ENCODE results near the gene SIGLEC6.

The SIGLEC6 gene

DNA sequence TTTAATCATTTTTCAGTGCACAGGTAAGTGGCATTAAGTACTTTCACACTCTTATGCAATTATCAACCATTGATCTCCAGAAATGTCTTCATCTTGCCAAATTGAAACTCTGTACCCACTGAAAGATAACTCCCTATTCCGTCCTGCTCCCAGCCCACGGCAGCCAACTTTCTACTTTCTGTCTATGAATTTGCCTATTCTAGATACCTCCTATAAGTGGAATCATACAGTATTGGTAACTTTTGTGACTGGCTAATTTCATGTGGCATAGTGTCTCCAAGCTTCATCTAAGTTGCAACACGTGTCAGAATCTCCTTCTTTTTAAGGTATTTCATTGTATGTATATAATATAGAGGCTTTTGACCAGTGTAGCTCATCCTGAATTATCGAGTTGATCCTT is 58.9 kb downstream of the SIGLEC6 start:
- DNase-seq, result no peak

DNA sequence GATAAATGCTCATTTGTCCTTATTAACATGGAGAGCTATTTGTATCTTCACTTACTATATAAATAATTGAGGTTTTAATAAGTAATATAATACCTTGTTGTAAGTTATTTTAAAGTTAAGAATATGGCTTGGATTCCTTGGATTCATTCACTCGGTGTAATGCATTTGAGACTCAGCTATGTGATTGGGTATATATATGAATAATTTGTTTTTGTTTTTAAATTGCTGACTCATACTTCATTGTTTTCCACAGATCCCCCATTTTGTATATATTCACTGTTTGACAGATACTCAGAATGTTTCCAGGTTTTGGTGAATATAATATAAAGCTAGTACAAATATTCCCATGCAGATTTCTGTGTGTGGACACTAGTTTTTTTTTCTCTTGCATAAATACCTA is 59.9 kb downstream of the SIGLEC6 start:
- no peak for DNase-seq

DNA sequence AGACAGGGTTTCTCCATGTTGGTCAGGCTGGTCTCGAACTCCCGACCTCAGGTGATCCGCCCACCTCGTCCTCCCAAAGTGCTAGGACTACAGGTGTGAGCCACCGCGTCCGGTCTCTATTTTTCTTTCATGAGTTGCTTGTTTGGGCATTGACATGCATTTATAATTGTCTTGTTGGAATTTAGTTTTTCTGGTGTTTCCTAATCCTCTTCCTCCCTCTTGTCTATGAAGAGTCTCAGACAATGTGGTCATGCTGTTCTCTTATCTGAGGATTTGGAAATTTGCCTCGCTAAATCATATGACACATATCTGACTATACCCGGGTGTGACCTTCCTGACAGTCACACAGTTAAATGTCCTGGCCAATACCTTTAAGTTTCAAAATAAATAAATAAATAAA is 60.5 kb downstream of the SIGLEC6 start:
- DNase-seq, result no peak

DNA sequence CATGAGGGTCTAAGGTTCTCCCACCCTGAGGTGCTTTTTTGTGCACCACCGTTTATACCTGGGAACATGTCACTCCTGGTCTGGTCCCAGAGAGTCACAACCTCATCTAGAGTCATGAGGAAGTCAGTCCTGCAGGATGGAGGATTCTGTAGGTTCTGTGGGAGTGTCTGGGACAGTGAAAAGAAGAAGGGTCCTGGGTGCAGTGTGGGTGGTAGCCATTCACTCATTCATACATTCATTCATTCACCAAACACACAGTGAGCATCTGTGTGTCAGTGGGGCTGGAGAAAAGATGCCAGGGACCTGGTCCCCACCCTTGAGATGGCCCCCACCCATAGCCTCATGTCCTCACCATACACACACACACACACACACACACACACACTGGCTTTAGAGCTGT is 61.8 kb downstream of the SIGLEC6 start:
- DNase-seq, result no peak

DNA sequence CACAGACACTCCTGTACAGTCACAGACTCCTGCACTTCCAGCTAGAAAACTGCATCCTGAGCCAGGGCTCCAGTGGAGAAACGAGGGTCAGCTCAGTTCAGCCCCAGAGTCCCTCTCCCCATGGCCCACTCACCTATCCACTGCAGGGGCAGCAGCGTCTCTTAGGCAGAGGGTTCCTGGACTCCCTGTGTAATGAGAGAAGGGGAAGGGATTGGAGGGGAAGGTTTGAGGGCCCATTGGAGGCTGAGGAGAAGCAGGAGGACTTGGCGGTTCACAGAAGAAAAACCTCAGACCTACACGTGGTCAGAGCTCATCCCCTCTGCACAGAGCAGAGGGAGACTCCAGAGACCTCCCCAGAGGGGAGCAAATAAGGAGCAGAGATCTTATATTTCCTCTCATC is 62.3 kb downstream of the SIGLEC6 start:
- DNase-seq, result no peak

DNA sequence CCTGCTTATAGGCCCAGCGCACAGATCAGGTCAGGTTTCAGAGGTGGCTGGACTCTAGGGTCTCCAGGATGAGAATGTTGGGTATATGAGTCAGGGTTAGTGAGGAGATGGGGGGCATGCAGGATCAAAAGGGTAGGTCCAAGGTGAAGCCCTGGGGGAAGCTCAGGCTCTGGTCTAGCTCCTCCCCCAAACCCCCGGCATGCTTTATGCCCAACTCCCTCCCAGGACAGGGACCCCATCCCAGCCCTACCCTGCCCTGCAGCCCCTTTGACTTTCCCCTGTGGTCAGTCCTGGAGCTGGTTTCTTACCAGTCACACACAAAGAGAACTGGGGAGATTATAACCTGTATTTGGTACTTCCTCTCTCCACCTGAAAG is 62.9 kb downstream of the SIGLEC6 start:
- no peak for DNase-seq

DNA sequence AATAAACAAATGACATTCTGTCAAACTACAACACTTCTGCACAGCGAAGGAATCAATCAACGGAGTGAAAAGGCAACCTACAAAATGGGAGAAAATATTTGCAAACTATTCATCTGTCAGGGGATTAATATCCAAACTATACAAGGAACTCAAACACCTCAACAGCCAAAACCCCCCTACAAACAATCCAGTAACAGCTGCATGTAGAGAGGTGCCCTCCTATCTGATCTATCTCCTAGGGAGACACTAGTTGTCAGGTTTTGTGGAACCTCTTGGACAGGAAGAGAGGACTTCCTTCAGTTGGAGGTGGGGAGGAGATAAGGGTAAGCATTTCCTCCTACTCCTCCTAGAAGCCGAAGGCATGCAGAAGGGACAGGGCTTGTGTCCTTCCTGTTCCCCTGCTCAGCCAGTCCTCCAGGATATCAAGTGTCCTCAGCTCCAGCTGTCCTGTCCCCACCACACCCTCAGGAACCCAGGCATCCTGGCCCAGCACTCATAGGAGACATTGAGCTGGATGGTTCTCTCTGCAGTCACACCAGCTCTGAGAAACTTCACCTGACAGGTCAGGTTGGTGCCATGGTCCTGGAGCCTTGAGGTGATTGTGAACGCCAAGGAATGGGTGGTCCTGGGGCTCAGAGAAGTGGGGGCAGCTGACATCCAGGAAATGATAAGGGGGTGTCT is 63.5 kb downstream of the SIGLEC6 start:
- DNase-seq, result no peak
